Cardiac muscle cell (in vitro differentiated cells and primary cell): ENCODE results near the gene TPRG1L. TPM values are rescaled to one million over a fixed set of nuclear protein-coding genes. Genes with fewer than 3 reads are reported as not detected.

Source experiments
- DNase-seq, 2 donors: peaks; one replicate each; pipeline versions ENCODE4 v3.0.0 to v3.0.0-alpha.2; 2010 to 2017; ENCODE audit warnings: low read depth in 1 of 2, low spot score in 1 of 2
- H3K27ac ChIP-seq: fragments of 200-600 bp; sonication (generic); 2 replicates; pipeline ENCODE4 v1.5.1; 2016
- H3K27me3 ChIP-seq: fragments of 200-600 bp; sonication (generic); 2 replicates; pipeline ENCODE4 v1.6.0; 2016; ENCODE audit warnings: control low read depth
- H3K36me3 ChIP-seq: fragments of 200-600 bp; sonication (generic); 2 replicates; pipeline ENCODE4 v1.5.1; 2016; ENCODE audit warnings: control low read depth
- H3K4me1 ChIP-seq: fragments of 200-600 bp; sonication (generic); 2 replicates; pipeline ENCODE4 v1.8.1; 2017; ENCODE audit warnings: low read depth, mild to moderate bottlenecking, mixed run types
- H3K4me3 ChIP-seq: fragments of 200-600 bp; sonication (generic); 2 replicates; pipeline ENCODE4 v1.5.1; 2016; ENCODE audit warnings: mild to moderate bottlenecking
- H3K9me3 ChIP-seq: fragments of 200-600 bp; sonication (generic); 2 replicates; pipeline ENCODE4 v1.5.1; 2017; ENCODE audit warnings: low read depth, mild to moderate bottlenecking, control low read depth
- polyA plus RNA-seq: library from polyadenylated mRNA; unstranded; fragments of >200 nt; fragmentation: Nextera tagmentation; extraction: Ambion mirVana; gene quantifications from 2 replicates; pipeline ENCODE4 v1.2.1, GENCODE V29; 2016
- total RNA-seq: library from RNA; depleted of rRNA; stranded (reverse); fragments of >200 nt; gene quantifications from 2 replicates; pipeline ENCODE4 v1.2.3, GENCODE V29; 2016
- TF ChIP-seq, protein P1 (sequence below): IDR thresholded peaks from 2 replicates; pipeline ENCODE4 v1.5.1; 2012; ENCODE audit warnings: low read depth, mild to moderate bottlenecking, low read length

The TPRG1L gene
- total and polyA plus RNA-seq, 2 experiments from 2014 or later, result 9.3 to 32.3 TPM

- no peak for DNase-seq
- H3K4me1 ChIP-seq, result peaks cover 17% of the 10 kb centered on the region
- H3K27ac ChIP-seq, result no peak overlapping the region
- TF ChIP-seq, protein P1, sequence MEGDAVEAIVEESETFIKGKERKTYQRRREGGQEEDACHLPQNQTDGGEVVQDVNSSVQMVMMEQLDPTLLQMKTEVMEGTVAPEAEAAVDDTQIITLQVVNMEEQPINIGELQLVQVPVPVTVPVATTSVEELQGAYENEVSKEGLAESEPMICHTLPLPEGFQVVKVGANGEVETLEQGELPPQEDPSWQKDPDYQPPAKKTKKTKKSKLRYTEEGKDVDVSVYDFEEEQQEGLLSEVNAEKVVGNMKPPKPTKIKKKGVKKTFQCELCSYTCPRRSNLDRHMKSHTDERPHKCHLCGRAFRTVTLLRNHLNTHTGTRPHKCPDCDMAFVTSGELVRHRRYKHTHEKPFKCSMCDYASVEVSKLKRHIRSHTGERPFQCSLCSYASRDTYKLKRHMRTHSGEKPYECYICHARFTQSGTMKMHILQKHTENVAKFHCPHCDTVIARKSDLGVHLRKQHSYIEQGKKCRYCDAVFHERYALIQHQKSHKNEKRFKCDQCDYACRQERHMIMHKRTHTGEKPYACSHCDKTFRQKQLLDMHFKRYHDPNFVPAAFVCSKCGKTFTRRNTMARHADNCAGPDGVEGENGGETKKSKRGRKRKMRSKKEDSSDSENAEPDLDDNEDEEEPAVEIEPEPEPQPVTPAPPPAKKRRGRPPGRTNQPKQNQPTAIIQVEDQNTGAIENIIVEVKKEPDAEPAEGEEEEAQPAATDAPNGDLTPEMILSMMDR, result no peak
- no peaks in the 10 kb centered on the region for H3K36me3 ChIP-seq
- H3K27me3 ChIP-seq, result no peaks in the 10 kb centered on the region
- no peak overlapping the region for H3K4me3 ChIP-seq
- no peaks in the 10 kb centered on the region for H3K9me3 ChIP-seq
Measured at GRCh38 chr1:3600354-3600753, 24.5 kb upstream of the TPRG1L start.

- Histone ChIP-seq H3K27me3 (no peaks in the 10 kb centered on the region), H3K27ac (no peak overlapping the region), H3K4me3 (no peak overlapping the region), H3K9me3 (no peaks in the 10 kb centered on the region), H3K36me3 (no peaks in the 10 kb centered on the region), H3K4me1 (peaks cover 17% of the 10 kb centered on the region)
- DNase-seq, result no peak
- TF ChIP-seq, protein P1, result no peak
Measured at GRCh38 chr1:3601743-3602142, 23.1 kb upstream of the TPRG1L start.

DNA sequence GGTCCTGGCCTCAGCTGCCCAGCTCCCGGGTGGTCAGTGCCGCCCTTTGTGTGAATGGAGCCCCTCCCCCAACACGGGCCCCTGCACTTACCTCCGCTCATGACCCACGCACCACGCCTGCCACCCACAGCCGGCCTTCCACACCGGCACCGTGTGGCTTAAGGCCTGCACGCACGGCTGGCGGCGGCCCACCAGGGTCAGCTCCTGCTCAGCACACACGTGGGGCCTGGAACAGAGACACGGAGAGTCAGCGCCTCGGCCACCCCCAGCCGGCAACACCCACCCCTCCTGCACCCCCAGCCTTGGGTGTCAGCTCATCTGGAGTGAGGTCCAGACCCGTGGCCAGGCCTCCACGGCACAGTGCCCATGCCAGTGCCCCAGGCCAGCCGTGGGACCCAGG lies 22.4 kb upstream of the TPRG1L start:
- TF ChIP-seq, protein P1, result no peak
- peaks cover 16% of the 10 kb centered on the region for H3K4me1 ChIP-seq
- DNase-seq, result no peak
- no peak overlapping the region for H3K27ac ChIP-seq
- no peaks in the 10 kb centered on the region for H3K36me3 ChIP-seq
- no peaks in the 10 kb centered on the region for H3K27me3 ChIP-seq
- H3K4me3 ChIP-seq, result no peak overlapping the region
- H3K9me3 ChIP-seq, result no peaks in the 10 kb centered on the region

- DNase-seq, result no peak
- H3K36me3 ChIP-seq, result no peaks in the 10 kb centered on the region
- TF ChIP-seq, protein P1, result no peak
- H3K9me3 ChIP-seq, result no peaks in the 10 kb centered on the region
- no peak overlapping the region for H3K27ac ChIP-seq
- H3K4me3 ChIP-seq, result no peak overlapping the region
- H3K4me1 ChIP-seq, result peaks cover 9% of the 10 kb centered on the region
- no peaks in the 10 kb centered on the region for H3K27me3 ChIP-seq
Measured at GRCh38 chr1:3603156-3603555, 21.7 kb upstream of the TPRG1L start.

GRCh38 chr1:3603571-3604467 lies 21.0 kb upstream of the TPRG1L start:
- Histone ChIP-seq H3K4me1 (peaks cover 2% of the 10 kb centered on the region), H3K4me3 (no peak overlapping the region), H3K9me3 (no peaks in the 10 kb centered on the region), H3K27me3 (no peaks in the 10 kb centered on the region), H3K36me3 (no peaks in the 10 kb centered on the region), H3K27ac (no peak overlapping the region)
- DNase-seq, result no peak
- TF ChIP-seq, protein P1, result no peak
